HEK293T (cell line): ENCODE results near the gene KDM3B.

Experiments
- CTCF ChIA-PET: fragments of 350-600 bp; formaldehyde crosslinking; extraction: SDS; loops from one replicate; lab custom pipeline; 2021; ENCODE audit warnings: antibody characterized with exemption, inconsistent platforms; lab: Yijun Ruan, JAX
- POLR2A ChIA-PET: fragments of 350-600 bp; formaldehyde crosslinking; extraction: SDS; loops from one replicate; lab custom pipeline; 2020; ENCODE audit warnings: antibody characterized with exemption, inconsistent platforms; lab: Yijun Ruan, JAX
- DNase-seq: peaks from one replicate; pipeline ENCODE4 v3.0.0; 2012; ENCODE audit warnings: mixed read lengths; ENCODE audit errors: extremely low spot score
- ARNT ChIP-seq: fragments of 450-650 bp; IDR thresholded peaks from 2 replicates; pipeline ENCODE4 v1.6.1; 2017; ENCODE audit warnings: mild to moderate bottlenecking
- BHLHE40 ChIP-seq: fragments of 450-650 bp; IDR thresholded peaks from 2 replicates; pipeline ENCODE4 v1.6.1; 2016; ENCODE audit warnings: mild to moderate bottlenecking, moderate library complexity, borderline replicate concordance
- CTBP1 ChIP-seq: fragments of 450-650 bp; IDR thresholded peaks from 2 replicates; pipeline ENCODE4 v1.6.1; 2016; ENCODE audit warnings: borderline replicate concordance
- ELF4 ChIP-seq: fragments of 450-650 bp; IDR thresholded peaks from 2 replicates; pipeline ENCODE4 v1.6.1; 2017; ENCODE audit warnings: antibody characterized with exemption
- FOXA1 ChIP-seq: fragments of 450-650 bp; IDR thresholded peaks from 2 replicates; pipeline ENCODE4 v1.6.1; 2016; ENCODE audit warnings: mild to moderate bottlenecking
- FOXK2 ChIP-seq: fragments of 450-650 bp; IDR thresholded peaks from 2 replicates; pipeline ENCODE4 v1.6.1; 2016; ENCODE audit warnings: mild to moderate bottlenecking
- FOXM1 ChIP-seq: fragments of 450-650 bp; IDR thresholded peaks from 2 replicates; pipeline ENCODE4 v1.6.1; 2017; ENCODE audit warnings: mild to moderate bottlenecking, borderline replicate concordance
- HDGF ChIP-seq: fragments of 450-650 bp; IDR thresholded peaks from 2 replicates; pipeline ENCODE4 v1.6.1; 2017; ENCODE audit warnings: antibody characterized with exemption, borderline replicate concordance
- L3MBTL2 ChIP-seq: fragments of 450-650 bp; conservative IDR thresholded peaks from 2 replicates; pipeline ENCODE4 v1.6.1; 2016; ENCODE audit warnings: mild to moderate bottlenecking
- LEF1 ChIP-seq: fragments of 450-650 bp; IDR thresholded peaks from 2 replicates; pipeline ENCODE4 v1.6.1; 2017; ENCODE audit warnings: mild to moderate bottlenecking, borderline replicate concordance
- NFRKB ChIP-seq: fragments of 450-650 bp; IDR thresholded peaks from 2 replicates; pipeline ENCODE4 v1.6.1; 2016; ENCODE audit warnings: mild to moderate bottlenecking, moderate library complexity
- SP1 ChIP-seq: fragments of 450-650 bp; IDR thresholded peaks from 2 replicates; pipeline ENCODE4 v1.6.1; 2017
- SUZ12 ChIP-seq: fragments of 450-650 bp; IDR thresholded peaks from 2 replicates; pipeline ENCODE4 v1.6.1; 2016; ENCODE audit warnings: mild to moderate bottlenecking
- TARDBP ChIP-seq: fragments of 450-650 bp; IDR thresholded peaks from 2 replicates; pipeline ENCODE4 v1.6.1; 2016
- ZNF384 ChIP-seq: fragments of 450-650 bp; IDR thresholded peaks from 2 replicates; pipeline ENCODE4 v1.6.1; 2016
- TF ChIP-seq, protein P1 (sequence below): fragments of 450-650 bp; IDR thresholded peaks from 2 replicates; pipeline ENCODE4 v1.6.1; 2016

Gene KDM3B

DNA sequence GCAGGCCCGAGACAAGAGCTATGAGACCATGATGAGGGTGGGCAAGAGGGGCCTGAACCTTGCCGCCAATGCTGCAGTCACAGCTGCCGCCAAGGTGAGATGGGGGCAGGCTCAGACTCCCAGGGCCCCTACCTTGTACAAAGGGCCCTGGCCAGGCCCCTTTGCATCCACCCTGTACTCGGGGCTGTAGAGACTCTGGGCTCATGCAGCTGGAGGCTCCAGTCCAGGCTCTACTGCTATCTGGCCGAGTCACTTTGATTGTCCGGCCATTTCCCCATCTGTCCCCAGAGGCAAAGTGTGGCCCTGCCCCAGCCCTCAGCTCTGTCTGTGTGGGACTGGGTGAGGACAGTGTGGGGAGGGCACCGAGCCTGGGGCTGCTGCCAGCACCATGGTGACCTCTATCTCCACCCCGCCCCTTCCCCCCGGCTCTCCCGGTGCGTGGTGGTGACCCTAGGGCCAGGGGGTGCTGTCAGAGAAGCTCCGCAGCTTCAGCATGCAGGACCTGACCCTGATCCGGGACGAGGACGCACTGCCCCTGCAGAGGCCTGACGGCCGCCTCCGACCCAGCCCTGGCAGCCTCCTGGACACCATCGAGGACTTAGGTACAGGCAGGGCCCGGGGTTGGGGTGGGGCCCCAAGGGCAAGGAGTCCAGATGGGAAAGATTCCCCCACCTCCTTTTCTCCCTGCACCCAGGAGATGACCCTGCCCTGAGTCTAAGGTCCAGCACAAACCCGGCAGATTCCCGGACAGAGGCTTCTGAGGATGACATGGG, 92.5 kb downstream of the KDM3B start:
- no peak for DNase-seq
- TF ChIP-seq NFRKB (no peak), FOXM1 (no peak), ARNT (no peak), LEF1 (no peak), CTBP1 (no peak), FOXK2 (no peak), BHLHE40 (no peak), SP1 (no peak), TARDBP (no peak), FOXA1 (no peak), ELF4 (no peak), ZNF384 (no peak), SUZ12 (no peak), L3MBTL2 (no peak), HDGF (no peak)
- TF ChIP-seq, protein P1, sequence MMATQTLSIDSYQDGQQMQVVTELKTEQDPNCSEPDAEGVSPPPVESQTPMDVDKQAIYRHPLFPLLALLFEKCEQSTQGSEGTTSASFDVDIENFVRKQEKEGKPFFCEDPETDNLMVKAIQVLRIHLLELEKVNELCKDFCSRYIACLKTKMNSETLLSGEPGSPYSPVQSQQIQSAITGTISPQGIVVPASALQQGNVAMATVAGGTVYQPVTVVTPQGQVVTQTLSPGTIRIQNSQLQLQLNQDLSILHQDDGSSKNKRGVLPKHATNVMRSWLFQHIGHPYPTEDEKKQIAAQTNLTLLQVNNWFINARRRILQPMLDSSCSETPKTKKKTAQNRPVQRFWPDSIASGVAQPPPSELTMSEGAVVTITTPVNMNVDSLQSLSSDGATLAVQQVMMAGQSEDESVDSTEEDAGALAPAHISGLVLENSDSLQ: no peak
- ChIA-PET POLR2A (interaction anchor here (0.9 kb wide), 1 partner anchor 231 kb away, joined by 3 read pairs; no protein-coding TSS in a partner anchor), CTCF (no interaction called here)

DNA sequence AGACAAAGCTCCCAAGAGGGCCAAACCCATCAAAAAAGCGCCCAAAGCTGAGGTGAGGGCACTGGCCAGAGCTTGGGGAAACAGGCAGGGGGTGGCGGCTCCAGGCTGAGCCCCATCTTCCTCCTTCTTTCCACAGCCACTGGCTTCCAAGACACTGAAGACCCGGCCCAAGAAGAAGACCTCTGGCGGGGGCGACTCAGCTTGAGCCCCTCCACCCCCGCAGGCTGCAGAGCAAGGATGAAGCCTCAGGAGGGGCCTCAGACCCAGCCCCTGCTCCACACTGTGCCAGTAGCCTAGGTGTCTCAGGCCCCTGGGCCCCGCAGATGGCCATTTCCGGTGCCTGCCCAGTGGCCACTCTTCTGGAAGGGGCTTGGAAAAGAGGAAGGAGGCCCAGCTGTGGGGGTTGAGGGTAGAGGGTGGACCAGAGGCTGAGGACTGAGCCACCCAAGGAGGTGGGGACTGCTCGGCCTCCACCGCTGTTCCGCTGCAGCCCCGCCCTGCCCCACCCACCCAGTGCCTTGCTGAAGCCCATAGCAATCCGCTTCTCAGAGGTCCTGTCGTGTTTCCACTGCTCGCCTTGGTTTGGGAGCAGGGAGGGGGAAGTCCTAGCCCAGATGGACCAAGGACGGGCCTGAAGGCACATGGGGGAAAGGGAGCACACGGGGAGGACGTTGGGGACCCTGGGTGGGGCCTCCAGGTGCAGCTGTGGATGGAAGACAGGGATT, 93.2 kb downstream of the KDM3B start:
- ChIA-PET POLR2A (no interaction called here), CTCF (no interaction called here)
- TF ChIP-seq, protein P1: no peak
- TF ChIP-seq FOXA1: no peak
- no peak for TF ChIP-seq SP1
- TF ChIP-seq ARNT: no peak
- TF ChIP-seq TARDBP: no peak
- TF ChIP-seq LEF1: no peak
- no peak for TF ChIP-seq HDGF
- no peak for TF ChIP-seq ELF4
- no peak for TF ChIP-seq SUZ12
- no peak for TF ChIP-seq BHLHE40
- TF ChIP-seq CTBP1: no peak
- no peak for TF ChIP-seq NFRKB
- no peak for TF ChIP-seq L3MBTL2
- no peak for TF ChIP-seq FOXM1
- no peak for TF ChIP-seq FOXK2
- TF ChIP-seq ZNF384: no peak
- no peak for DNase-seq

DNA sequence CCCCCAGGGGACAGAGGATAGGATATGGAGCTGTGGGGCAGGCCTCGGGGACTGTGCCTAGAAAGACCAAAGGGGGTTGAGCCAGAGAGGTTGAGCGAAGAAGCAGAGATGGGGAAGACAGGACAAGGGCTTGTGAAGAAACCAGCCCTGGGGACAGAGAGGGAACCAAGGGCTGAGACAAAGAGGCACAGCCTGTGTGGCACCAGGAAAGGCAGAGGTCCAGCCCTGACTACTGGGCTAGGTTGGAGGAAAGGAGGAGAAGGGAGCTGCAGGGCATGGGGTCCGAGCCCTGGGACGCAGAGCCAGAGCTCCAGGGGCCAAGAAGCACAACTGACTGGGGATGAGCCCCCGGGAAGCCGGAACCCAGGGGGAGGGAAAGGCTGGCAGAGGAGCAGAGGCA, 95.6 kb downstream of the KDM3B start:
- ChIA-PET CTCF (interaction anchor here (0.9 to 6.8 kb wide), 2 partner anchors 55 to 61 kb away, joined by 3 to 115 read pairs; no protein-coding TSS in a partner anchor), POLR2A (interaction anchor here (1.1 to 3.4 kb wide), 7 partner anchors 9 to 269 kb away, joined by 3 to 14 read pairs (median 10); partner anchors contain the start of genes BRD8, CDC23, EGR1 and ETF1)
- TF ChIP-seq NFRKB (no peak), ELF4 (no peak), L3MBTL2 (no peak), CTBP1 (no peak), BHLHE40 (no peak), TARDBP (no peak)
- TF ChIP-seq, protein P1: no peak
- DNase-seq: no peak

DNA sequence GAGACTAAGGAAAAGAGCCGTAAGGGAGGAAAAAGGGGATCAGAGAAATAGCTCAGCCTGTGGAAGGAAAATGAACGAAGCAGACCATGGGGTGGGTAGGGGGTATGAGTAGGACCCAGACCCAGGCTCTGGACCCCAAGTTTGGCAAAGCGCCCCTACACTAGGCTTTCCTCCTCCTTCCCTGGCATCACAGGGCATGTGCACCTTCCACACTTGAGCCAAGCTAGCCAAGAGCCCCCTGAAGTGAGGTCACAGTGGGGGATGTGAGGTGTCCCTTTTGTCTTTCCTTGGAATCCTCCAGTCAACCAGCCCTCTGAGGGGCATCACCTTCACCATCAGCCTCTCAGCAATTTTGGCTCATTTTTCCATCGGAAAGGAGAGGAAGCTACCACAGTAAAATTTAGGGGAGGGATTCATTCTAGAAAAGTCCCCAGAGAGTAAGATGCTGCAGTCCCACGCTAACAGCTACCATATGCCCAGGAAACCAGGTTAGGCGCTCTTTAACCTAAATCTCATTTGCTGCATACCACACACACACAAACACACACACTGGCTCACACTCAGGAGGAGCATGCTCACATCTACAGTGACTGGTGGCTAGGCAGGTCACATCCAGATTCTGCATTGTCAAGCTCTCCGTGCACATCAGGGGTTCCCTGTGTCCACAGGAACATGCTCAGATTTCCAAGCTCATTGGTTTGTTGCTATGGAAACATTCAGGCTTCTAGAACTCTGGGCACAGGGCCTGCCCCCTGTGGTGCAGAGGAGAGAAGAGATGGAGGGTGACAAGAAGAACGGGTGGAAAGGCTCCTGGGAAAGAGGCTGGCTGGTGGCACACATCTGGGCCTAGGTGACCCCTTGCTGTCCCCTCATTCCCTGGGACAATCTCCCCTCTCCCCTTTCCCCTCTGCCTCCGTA, 96.3 kb downstream of the KDM3B start:
- POLR2A ChIA-PET: interaction anchor here (0.9 to 3.4 kb wide), 9 partner anchors 10 to 270 kb away, joined by 3 to 14 read pairs (median 8); partner anchors contain the start of genes BRD8, CDC23, EGR1 and ETF1
- CTCF ChIA-PET: interaction anchor here (0.5 to 6.8 kb wide), 9 partner anchors 10 to 862 kb away, joined by 3 to 115 read pairs (median 3); partner anchors contain the start of genes KDM3B and REEP2
- no peak for DNase-seq
- TF ChIP-seq, protein P1: no peak
- no peak for TF ChIP-seq FOXK2
- no peak for TF ChIP-seq ARNT
- no peak for TF ChIP-seq FOXM1
- no peak for TF ChIP-seq SUZ12
